Measurements from ENCODE around the gene ANKRD39.
"Not testable (repeated sequence)": the region's sequence is repeated elsewhere in the genome, so short reads cannot be mapped to it uniquely, and the experiment has no call there.

Gene ANKRD39

GRCh38 chr2:96808176-96808837 is 49.5 kb downstream of the ANKRD39 start:
- DNase-seq (ENCODE audit: low spot score) = no peak

DNA sequence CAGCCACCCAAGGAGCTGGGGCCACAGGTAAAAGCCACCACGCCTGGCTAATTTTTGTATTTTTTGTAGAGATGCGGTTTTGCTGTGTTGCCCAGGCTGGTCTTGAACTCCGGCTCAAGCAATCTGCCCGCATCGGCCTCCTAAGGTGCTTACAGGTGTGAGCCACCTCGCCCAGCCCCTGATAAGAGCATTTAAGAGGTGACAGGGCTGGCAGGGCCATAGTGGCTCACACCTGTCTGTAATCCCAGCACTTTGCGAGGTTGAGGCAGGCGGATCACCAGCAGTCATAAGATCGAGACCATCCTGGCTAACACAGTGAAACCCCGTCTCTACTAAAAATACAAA is 50.7 kb downstream of the ANKRD39 start:
- no peak for DNase-seq (ENCODE audit: low spot score)

DNA sequence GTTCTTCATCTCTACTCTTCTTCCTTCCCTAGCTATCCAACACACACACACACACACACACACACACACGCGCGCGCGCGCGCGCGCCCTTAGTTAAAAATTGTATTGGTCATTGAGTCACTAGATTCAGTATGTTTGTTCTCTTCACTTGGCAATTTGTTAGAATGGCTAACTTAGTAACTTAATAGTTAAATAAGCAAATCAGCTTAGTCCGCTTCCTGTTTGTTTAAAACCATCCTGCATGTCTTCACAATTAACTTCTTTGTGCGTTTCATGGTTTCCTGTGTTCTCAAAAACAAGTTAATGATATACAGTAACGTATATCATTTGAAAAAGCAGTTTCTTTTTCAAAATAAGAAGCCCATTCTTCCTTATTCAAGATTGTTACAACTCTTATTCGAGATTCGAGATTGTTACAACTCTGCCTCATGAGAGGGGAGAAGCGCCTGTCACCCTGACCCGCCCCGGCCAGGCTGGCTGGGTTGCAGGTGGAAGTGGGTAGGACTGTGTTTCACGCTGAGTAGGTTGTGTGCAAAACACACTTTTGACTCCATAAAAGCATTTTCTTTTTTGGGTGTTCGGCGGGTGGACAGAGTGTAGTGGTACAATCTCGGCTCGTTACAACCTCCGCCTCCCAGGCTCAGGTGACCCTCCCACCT is 51.2 kb downstream of the ANKRD39 start:
- no peak for DNase-seq (ENCODE audit: low spot score)

DNA sequence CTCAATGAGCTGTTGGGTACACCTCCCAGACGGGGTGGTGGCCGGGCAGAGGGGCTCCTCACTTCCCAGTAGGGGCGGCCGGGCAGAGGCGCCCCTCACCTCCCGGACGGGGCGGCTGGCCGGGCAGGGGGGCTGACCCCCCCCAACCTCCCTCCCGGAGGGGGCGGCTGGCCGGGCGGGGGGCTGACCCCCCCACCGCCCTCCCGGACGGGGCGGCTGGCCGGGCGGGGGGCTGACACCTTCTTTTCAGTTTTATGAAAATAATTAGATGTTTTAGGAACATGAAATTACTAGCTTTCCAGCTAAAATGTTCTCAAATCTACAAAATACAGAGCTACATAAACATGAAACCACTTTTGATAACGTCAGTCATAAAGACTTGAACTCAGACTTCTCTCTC is 51.9 kb downstream of the ANKRD39 start:
- not testable (repeated sequence) for DNase-seq (ENCODE audit: low spot score)

GRCh38 chr2:96804986-96805385 is 52.8 kb downstream of the ANKRD39 start:
- DNase-seq (ENCODE audit: low spot score) = no peak

- DNase-seq (ENCODE audit: low spot score) = no peak
Observed at GRCh38 chr2:96802721-96803120, 55.1 kb downstream of the ANKRD39 start.

DNA sequence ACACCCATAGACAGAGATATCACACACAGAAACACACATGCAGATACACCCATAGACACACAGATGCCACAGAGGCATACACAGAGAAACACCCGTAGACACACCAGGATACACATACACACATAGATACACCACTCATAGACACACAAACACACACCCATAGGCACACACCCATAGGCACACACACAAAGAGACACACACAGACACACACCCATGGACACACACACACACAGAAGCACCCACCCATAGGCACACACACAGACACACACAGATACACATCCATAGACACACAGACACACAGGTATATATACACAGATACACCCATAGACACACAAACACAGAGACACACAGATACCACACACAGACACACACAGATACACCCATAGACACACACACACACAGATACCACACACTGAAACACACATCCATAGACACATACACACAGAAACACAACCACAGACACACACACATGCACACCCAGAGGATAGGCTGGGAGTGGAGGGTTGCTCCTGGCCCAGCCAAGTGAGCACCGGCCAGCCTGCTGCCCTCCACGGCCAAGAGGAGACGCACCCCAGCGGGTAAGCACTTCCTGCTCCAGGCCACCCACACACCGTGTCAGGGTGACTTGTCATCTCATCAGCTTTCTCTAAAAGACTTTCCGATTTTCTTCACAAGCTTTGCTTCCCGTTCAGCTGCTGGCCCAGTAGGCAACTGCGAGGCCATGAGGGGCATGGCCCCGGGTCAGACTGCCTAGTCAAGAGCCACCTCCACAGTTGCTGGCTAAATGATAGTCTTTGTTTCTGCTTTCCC is 55.8 kb downstream of the ANKRD39 start:
- no peak for DNase-seq (ENCODE audit: low spot score)

- peak; percentile 67 for DNase-seq (ENCODE audit: low spot score)
Observed at GRCh38 chr2:96801005-96801785, 56.6 kb downstream of the ANKRD39 start.

- DNase-seq (ENCODE audit: low spot score) = no peak
Observed at GRCh38 chr2:96800061-96801004, 57.5 kb downstream of the ANKRD39 start.

- no peak for DNase-seq (ENCODE audit: low spot score)
Observed at GRCh38 chr2:96799623-96799935, 58.2 kb downstream of the ANKRD39 start.

DNA sequence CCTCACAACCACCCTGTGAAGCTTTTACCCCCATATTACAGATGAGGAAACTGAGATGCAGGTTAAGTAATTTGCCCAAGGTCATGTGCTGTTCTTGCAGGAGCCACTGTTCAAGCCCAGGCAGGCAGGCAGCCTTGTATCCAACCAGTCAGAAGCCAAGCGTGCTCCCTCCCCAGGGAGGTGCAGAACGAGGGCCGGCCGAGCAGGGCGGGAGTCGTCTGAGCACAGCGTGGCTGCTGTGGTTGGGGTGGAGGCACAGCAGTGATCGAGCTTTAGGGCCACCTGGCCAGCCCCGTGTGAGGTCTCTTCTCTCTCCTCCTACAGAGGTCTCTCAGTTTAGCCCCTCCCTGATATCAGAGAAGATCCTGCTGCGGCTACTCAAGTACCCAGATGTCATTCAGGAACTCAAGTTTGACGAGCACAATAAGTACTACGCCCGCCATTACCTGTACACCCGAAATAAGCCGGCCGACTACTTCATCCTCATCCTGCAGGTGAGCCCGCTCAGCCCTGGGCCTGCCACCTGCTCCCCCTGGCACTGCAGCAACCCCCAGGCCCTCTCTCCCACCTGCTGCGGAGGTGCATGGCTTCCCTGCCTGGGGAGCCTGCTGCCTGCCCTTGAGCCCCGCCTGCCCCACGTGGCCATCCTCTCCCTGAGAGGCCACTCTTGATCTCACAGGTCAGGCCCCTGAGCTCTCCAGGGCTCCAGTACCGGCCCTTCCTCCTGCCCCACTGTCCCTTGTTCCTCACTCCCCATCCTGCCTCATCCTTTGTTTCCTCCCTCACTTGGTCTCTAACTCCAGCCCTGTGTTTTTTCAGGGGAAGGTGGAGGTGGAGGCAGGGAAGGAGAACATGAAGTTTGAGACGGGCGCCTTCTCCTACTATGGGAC is 58.8 kb downstream of the ANKRD39 start:
- DNase-seq (ENCODE audit: low spot score) = no peak
